Activated CD4-positive, alpha-beta T cell treated with anti-CD3 and anti-CD28 coated beads, Interleukin-2, amount 50 U/mL, for 24 hours (primary cell): ENCODE data around the gene BCL2L1.
"Not testable (repeated sequence)": the region's sequence is repeated elsewhere in the genome, so short reads cannot be mapped to it uniquely, and the experiment has no call there.

Source experiments
- DNase-seq, 2 donors: peaks; one replicate each; pipeline ENCODE4 v3.0.0-alpha.2; 2020; ENCODE audit warnings: low read depth in 1 of 2, low spot score in 1 of 2

BCL2L1 gene

DNA sequence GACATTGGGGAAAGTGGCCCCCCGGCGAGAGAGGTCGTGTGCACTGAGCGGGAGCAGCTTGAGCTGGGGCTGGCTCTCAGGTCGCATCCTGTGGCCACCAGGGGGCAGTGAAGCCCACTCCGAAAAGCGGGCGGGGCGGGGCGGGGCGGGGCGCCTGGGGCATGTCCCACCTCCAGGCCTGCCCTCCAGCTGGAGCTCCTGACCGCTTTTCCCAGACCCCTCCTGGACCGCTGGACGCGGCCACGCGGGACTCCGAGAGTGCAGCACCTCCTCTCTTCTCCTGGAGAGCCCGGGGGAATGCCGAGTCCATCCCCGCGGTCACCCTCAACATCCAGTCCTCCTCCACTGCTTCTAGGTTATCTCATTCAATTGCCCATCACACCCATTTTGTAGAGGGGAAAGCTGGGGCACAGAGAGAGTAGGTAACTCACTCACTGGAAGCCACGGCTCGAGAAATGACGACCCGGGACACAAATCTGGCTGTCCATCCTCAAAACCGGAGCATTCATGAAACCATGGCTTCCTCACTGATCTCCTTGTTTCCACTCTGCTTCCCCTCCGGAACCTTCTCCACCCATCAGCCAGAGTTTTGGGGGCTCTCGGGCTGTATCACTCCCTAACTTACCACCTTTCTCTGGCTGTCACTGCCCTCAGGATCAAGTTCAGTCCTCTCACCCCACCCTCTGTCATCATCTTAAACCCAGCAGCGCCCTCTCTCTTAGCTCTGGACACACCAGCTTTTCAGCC, 60.9 kb downstream of the BCL2L1 start:
- DNase-seq: peak; percentile 65 to 68

GRCh38 chr20:31654534-31654933, 68.1 kb downstream of the BCL2L1 start:
- DNase-seq: no peak

GRCh38 chr20:31653561-31653960, 69.1 kb downstream of the BCL2L1 start:
- no peak for DNase-seq

- DNase-seq: no peak
Observed at GRCh38 chr20:31652917-31653396, 69.7 kb downstream of the BCL2L1 start.

GRCh38 chr20:31648104-31648503, 74.6 kb downstream of the BCL2L1 start:
- DNase-seq: not testable (repeated sequence)

DNA sequence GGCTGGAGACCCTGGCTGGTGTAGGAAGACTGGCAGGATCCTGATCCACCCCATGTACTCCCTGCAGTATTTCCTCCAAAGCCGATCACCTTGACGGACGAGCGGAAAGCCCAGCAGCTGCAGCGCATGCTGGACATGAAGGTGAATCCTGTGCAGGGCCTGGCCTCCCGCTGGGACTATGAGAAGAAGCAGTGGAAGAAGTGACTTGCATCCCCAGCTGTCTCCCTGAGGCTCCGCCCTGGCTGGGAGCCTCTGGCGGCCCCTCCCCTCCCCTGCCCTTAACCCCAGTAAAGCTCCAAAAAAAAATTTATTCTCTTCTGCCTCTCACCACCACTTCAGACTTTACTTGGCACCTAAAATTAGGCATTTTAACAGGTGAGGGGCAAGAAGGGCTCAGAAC, 78.0 kb downstream of the BCL2L1 start:
- no peak for DNase-seq

DNA sequence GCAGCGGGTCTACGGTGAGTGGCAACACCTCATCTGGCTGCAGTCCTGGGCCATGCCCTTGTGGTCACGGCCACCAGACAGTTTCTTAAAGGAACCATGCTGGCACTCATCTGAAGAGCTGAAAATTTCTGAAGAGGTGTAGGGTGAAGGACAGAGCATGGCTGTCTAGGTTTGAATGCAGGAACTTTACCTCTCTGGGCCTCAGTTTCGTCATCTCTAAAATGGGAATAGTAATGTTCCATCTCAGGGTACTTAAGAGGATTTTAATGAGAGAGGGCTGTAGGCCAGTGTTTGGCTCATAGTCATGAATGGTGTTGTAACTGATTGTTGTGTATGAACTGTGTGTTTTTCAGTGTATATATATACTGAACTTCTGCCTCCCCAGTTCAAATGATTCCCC, 79.1 kb downstream of the BCL2L1 start:
- no peak for DNase-seq

DNA sequence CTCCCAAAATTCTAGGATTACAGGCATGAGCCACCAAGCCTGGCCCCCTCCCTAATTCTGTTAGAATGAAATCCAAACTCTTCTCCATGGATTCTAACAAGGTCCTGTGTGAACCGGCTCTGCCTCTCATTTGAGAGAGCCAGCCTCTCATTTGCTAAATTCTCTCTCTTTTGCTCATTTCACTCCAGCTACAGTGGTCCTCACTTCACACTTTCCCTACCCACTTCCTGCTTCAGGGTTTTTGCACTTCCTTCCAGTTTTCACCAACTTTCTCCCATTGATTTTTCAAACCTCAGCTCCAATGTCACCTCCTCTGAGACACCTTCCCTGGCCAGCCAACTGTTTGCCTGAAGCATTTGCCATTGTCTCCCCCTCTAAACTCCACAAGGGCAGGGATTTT, 79.8 kb downstream of the BCL2L1 start:
- no peak for DNase-seq

DNA sequence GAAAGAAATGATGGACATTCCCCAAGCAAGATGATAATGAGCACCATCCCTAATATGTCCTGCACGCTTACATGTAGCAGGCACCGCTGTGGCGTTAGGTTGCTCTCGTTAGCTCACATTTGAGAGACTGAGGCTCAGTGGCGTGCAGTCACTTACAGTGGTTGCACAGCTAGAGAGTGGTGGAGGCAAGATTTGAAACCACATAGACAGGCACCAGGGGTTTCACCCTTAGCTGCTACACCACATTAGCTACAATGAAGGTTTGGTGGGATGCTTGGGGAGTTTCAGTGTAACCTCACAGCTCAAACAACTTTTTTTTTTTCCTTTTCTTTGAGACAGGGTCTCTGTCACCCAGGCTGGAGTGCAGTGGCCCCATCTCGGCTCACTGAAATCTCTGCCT, 81.3 kb downstream of the BCL2L1 start:
- DNase-seq: no peak

GRCh38 chr20:31640259-31640658, 82.4 kb downstream of the BCL2L1 start:
- DNase-seq: no peak

DNA sequence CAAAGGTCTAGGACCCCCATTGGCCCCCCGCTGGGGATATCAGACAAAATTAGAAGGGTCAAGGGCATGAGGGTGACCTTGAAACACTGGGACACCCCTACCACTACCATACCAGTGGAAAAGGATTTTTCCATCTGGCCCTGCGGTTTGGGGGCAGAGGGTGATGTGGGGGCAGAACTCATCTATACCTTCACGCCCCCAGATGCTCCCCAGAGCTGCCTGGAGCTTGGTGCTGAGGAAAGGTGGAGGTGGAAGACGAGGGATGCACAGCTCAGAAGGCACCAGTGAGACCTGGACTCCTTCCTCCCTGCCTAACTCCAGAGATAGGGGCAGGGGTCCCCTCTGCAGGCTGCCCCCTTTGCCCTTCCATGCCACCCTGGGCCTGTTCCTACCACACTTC, 83.9 kb downstream of the BCL2L1 start:
- DNase-seq: no peak

- DNase-seq: no peak
Observed at GRCh38 chr20:31638317-31638716, 84.4 kb downstream of the BCL2L1 start.

GRCh38 chr20:31637660-31638059, 85.0 kb downstream of the BCL2L1 start, which contains the start of gene COX4I2:
Gene COX4I2, plus strand, starts transcription at chr20:31637912. Its CDS starts 1,106 bp downstream, at chr20:31639018.
- no peak for DNase-seq

DNA sequence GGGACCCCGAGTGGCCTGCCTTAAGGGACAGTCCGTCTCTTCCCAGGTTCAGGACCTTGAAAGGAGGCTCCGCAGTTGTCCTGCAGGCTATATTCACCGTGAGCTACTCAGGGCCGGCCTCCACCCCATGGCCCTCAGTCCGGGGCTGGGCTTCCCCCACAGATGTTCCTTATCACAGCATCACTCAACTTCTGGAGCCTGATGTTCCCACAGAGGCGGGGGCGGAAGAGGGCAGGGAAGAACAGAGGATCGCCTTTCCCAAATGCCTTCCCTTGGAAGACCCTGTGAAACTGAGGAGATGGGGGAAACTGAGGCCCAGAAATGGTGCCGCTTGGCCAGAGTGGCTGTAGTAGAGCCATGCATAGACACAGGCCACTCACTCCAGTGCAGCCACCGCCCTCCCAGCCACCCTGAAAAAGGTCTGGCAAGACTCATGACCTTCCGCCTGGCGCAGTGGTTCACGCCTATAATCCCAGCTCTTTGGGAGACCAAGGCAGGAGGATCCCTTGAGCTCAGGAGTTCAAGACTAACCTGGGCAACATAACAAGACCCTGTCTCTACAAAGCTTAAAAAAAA, 89.2 kb downstream of the BCL2L1 start:
- no peak for DNase-seq

DNA sequence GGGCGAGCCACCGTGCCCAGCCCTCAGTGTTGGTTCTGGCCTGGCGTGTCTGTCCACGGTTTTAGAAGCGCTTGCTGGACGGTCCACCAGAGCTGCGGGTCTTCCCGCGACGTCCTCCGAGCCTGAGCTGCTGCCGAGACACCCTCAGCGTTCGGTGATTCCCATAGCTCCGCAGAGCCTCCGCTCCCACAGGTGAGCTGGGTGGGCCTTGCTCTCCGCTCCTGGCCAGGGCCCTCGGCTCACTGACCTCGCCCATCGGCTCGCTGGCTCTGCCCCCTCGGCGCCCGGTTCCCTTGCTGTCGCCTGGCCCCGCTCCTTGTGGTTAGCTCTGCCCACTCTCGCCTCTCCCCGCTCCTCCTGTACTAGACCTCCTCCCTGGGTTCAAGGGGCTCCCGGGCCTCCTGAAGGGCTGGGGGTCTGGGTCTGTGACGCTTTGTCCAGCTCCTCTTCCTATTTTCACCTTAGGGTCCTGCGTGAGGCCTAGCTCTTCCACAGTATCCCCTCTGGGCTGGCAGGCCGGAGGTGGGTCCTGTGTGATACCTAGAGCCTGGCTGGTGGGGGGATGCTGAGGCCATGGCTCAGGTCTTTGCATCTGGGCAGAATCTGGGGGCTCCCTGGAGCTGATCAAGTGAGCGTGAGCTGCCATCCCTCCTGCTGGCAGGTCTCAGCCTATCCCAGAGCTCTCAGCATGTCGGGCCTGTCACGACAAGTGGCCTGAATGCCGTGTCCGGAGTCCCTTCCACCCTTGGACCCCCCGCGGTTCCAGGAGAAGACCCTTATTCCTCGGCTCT, 89.9 kb downstream of the BCL2L1 start:
- no peak for DNase-seq

DNA sequence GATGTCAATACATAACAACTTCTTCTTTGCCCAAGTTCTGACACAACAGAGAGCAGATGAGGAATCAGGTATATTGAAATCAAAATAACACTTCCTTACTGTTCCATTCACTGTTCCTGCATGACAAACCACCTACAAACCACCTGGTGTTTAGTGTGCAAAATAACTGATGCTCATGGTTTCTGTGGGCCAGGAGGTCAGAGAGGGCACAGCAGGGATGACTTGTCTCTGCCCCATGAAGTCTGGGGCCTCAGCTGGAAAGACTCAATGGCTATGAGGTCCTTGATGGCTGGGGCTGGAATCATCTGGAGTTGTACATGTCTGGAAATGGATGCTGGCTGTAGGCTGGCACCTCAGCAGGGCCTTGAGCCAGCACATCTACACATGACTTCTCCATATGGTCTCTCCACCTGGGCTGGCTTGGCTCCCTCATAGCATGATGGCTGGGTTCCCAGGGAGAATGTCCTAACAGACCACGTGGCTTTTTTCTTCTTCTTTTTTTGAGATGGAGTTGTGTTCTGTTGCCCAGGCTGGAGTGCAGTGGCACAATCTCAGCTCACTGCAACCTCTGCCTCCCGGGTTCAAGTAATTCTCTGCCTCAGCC, 92.4 kb downstream of the BCL2L1 start:
- no peak for DNase-seq

DNA sequence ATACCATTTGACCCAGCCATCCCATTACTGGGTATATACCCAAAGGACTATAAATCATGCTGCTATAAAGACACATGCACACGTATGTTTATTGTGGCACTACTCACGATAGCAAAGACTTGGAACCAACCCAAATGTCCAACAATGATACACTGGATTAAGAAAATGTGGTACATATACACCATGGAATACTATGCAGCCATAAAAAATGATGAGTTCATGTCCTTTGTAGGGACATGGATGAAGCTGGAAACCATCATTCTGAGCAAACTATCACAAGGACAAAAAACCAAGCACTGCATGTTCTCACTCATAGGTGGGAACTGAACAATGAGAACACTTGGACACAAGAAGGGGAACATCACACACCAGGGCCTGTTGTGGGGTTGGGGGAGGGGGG, 94.6 kb downstream of the BCL2L1 start:
- DNase-seq: not testable (repeated sequence)

GRCh38 chr20:31626534-31626933, 96.1 kb downstream of the BCL2L1 start:
- DNase-seq: not testable (repeated sequence)

GRCh38 chr20:31623123-31623505, 99.6 kb downstream of the BCL2L1 start:
- DNase-seq: not testable (repeated sequence)

- no peak for DNase-seq
Observed at GRCh38 chr20:31620246-31620645, 102.4 kb downstream of the BCL2L1 start.

GRCh38 chr20:31617432-31618104, 105.1 kb downstream of the BCL2L1 start:
- DNase-seq: no peak
